Gastroesophageal sphincter (tissue), 3 donors: ENCODE data around the gene CPT1B.

Source experiments
- EP300 ChIP-seq: sonication (generic); formaldehyde crosslinking; IDR thresholded peaks from one replicate; pipeline ENCODE4 v1.6.1; 2017; ENCODE audit warnings: antibody characterized with exemption, mild to moderate bottlenecking
- POLR2A ChIP-seq, 2 donors: fragments of 450-650 bp; IDR thresholded peaks; one replicate each; pipeline ENCODE4 v1.6.1; 2017; ENCODE audit warnings: antibody characterized with exemption in 2 of 2, mild to moderate bottlenecking in 2 of 2, moderate library complexity in 1 of 2
- POLR2AphosphoS5 ChIP-seq: sonication (generic); formaldehyde crosslinking; IDR thresholded peaks from one replicate; pipeline ENCODE4 v1.6.1; 2017; ENCODE audit warnings: antibody characterized with exemption
- TF ChIP-seq, protein P1 (sequence below), 4 experiments: fragments of 200-600 bp in 2 of 4; fragments of 450-650 bp in 2 of 4; sonication (generic) in 1 of 4; IDR thresholded peaks; one replicate each; pipeline ENCODE4 v1.5.1; 2017 to 2019; ENCODE audit warnings: antibody characterized with exemption in 4 of 4, mild to moderate bottlenecking in 2 of 4, moderate library complexity in 2 of 4

DNA sequence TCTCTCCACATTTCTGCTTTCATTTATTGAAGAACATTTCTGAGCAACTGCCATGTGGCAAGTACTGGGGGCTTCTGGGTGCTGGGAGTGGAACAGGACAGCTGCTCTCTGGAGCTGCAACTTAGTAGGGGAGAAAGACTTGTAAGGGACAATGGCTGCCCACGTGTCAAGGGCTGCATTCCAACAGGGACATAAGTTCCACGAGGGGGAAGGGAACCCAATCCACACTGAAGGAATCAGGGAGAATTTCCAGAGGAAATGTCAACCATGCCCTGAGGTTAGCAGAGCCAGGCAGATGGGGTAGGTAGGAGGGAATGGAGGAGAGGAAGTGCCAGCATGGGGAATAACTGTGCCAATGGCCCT, 24.1 kb upstream of the CPT1B start:
- no peak for TF ChIP-seq POLR2A (IDR thresholded peaks at IDR 0.05)
- TF ChIP-seq, protein P1, sequence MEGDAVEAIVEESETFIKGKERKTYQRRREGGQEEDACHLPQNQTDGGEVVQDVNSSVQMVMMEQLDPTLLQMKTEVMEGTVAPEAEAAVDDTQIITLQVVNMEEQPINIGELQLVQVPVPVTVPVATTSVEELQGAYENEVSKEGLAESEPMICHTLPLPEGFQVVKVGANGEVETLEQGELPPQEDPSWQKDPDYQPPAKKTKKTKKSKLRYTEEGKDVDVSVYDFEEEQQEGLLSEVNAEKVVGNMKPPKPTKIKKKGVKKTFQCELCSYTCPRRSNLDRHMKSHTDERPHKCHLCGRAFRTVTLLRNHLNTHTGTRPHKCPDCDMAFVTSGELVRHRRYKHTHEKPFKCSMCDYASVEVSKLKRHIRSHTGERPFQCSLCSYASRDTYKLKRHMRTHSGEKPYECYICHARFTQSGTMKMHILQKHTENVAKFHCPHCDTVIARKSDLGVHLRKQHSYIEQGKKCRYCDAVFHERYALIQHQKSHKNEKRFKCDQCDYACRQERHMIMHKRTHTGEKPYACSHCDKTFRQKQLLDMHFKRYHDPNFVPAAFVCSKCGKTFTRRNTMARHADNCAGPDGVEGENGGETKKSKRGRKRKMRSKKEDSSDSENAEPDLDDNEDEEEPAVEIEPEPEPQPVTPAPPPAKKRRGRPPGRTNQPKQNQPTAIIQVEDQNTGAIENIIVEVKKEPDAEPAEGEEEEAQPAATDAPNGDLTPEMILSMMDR (IDR thresholded peaks at IDR 0.05), result no peak
- TF ChIP-seq POLR2AphosphoS5, result no peak
- TF ChIP-seq EP300, result no peak
